Measurements from ENCODE around the gene FAM219B.
"Not testable (repeated sequence)": the region's sequence is repeated elsewhere in the genome, so short reads cannot be mapped to it uniquely, and the experiment has no call there.

The FAM219B gene

GRCh38 chr15:74902295-74903075 is 4.2 kb downstream of the FAM219B start:
- DNase-seq, result no peak

GRCh38 chr15:74901612-74902063 is 5.0 kb downstream of the FAM219B start:
- peak; percentile 71 for DNase-seq

GRCh38 chr15:74897300-74897701 is 9.3 kb downstream of the FAM219B start:
- no peak for DNase-seq

DNA sequence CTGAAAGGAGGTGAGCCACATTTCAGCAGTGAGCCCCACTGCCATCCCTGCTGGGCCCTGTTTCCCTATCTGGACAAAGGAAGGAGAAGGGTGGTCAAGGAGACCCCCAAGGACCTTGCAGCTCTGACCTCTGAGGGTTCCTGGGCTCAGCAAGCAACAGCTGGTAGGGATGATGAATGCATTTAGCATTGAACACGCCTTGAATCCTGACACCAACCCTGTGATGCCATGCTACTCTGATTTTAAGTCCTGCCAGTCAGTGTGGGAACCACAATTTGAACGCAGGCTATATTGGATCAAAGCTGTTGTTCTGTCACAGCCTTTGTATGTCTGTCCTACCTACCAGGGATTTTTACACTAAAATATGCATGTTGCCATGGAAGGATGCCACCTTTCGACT is 10.3 kb downstream of the FAM219B start:
- no peak for DNase-seq

DNA sequence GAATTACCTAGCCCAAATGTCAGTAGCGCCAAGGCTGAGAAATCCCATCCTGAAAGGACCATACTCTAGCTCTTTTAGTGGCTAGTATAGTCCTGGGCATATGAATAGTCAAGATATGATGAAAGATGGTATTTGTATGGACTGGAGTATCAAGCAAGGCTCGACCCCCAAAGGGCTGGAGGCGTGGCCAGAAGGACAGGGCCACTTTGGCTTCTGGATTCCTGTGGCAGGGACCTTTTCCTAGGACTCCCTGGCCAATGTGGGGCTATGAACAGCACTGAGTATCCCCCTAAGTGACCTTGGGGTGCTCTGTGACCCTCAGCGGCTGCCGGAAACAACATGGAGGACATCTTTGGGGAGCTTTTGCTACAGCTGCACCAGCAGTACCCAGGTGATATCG is 10.8 kb downstream of the FAM219B start:
- DNase-seq, result no peak

DNA sequence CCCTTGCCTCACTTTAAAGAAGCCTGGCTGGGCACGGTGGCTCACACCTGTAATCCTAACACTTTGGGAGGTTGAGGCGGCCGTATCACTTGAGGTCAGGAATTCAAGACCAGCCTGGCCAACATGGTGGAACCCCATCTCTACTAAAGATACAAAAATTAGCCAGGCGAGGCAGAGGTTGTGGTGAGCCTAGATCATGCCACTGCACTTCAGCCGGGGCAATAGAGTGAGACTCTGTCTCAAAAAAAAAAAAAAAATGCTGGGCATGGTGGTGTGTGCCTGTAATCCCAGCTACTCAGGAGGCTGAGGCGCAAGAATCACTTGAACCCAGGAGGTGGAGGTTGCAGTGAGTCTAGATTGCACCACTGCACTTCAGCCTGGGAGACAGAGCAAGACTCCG is 12.3 kb downstream of the FAM219B start:
- not testable (repeated sequence) for DNase-seq

GRCh38 chr15:74893627-74894026 is 13.0 kb downstream of the FAM219B start:
- DNase-seq, result peak; percentile 20

- DNase-seq, result no peak
These were observed 13.7 kb downstream of the FAM219B start for GRCh38 chr15:74892931-74893330.

- no peak for DNase-seq
These were observed 14.3 kb downstream of the FAM219B start for GRCh38 chr15:74892313-74892712.

GRCh38 chr15:74891469-74891868 is 15.2 kb downstream of the FAM219B start:
- DNase-seq, result no peak

- DNase-seq, result no peak
These were observed 16.0 kb downstream of the FAM219B start for GRCh38 chr15:74890665-74890960.

DNA sequence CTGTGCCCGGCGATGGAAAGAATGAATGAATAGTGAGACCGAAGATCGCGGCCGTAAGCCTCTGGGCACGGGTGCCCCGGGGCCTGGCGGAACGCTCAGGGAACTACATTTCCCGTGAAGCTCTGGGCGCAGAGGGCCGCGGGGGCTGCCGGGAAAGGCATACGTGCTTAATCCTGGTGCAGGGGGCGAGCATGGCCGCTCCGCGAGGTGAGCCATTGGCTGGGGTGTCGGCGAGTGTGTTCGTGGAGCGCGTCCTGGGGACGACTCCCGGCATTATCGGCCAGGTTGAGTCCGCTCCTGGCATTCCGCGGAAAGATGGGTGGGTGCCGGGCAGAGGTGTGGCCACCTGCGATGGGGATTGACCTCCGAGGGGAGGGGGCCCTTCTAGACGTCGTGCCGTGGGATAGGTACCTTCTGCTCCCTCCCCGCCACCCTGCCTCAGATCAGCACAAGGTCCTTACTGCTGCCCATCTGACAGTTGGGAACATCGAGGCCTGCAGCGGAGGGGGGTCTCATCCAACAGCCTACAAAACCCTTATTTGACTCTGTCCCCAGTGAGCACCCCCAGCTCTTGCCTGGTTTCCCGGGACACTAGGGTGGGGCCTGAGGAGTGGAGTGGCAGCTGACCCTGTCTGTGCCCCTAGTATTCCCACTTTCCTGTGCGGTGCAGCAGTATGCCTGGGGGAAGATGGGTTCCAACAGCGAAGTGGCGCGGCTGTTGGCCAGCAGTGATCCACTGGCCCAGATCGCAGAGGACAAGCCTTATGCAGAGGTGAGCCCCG is 16.6 kb downstream of the FAM219B start, which contains the start of gene MPI:
MPI (plus strand) TSS at position 160 of the 782 bp plus-strand sequence; CDS start at position 192, 32 bp downstream.
- peak; percentile 94 for DNase-seq

DNA sequence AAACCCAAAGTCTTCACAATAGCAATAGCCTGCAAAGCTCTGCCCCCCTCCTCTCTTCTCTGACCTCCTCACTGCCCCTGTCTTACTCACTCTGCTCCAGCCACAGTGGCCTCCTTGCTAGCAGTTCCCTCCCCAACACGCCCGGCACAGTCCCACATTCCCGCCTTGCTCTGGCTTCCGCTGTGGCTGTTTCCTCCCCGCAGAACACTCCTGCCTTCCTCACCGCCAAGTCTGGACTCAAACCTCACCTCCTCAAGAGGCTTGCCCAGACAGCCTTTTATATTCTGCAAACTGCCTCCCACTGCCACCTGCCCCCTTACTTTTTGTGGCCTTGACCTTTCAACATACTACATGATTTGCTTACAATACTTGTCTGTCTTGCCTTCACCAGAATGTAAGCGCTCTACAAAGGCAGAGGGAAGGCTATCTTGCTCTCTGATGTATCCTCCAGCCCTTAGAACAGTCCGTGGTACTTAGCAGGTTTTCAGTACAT is 17.2 kb downstream of the FAM219B start:
- DNase-seq, result peak; percentile 26

GRCh38 chr15:74888716-74889115 is 17.9 kb downstream of the FAM219B start:
- no peak for DNase-seq

DNA sequence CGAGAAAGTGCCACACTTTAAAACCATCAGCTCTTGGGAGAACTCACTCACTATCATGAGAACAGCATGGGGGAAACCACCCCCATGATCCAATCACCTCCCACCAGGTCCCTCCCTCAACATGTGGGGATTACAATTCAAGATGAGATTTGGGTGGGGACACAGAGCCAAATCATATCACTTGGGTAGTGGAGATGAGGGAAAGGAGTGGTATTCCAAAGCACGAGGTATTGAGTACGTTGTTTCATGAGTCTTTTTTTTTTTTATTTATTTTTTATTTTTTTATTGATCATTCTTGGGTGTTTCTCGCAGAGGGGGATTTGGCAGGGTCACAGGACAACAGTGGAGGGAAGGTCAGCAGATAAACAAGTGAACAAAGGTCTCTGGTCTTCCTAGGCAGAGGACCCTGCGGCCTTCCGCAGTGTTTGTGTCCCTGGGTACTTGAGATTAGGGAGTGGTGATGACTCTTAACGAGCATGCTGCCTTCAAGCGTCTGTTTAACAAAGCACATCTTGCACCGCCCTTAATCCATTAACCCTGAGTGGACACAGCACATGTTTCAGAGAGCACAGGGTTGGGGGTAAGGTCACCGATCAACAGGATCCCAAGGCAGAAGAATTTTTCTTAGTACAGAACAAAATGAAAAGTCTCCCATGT is 19.0 kb downstream of the FAM219B start:
- not testable (repeated sequence) for DNase-seq

GRCh38 chr15:74885461-74885860 is 21.2 kb downstream of the FAM219B start:
- no peak for DNase-seq

DNA sequence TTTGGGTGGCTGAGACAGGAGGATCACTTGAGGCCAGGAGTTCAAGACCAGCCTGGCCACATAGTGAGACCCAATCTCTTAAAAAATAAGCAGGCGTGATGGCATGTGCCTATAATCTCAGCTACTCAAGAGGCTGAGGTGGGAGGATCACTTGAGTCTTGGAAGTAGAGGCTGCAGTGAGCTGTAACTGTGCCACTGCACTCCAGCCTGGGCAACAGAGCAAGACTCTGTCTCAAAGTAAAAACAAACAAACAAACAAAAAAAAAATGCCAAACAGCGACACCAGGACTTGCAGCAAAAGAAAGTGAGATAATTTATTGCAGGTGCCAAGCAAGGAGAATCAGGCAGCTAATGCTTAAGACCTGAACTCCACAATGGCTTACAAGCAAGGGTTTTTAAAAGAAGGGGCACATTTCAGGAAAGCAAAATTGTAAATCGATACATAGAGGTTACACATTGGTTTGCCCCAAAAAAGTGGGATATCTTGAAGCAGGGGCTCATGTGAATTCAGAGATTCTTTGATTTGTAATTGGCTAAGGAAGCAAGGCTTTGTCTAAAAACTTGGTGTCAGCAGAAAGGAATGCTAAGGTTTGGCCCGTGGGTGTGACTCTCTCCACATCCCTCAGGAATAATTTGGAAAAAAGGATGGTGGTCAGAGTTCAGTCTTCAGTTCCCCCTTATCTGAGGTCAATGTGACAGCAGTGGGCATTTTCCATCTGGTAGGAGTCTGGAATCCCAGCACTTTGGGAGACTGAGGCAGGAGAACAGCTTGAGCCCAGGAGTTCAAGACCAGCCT is 22.0 kb downstream of the FAM219B start:
- DNase-seq, result no peak

DNA sequence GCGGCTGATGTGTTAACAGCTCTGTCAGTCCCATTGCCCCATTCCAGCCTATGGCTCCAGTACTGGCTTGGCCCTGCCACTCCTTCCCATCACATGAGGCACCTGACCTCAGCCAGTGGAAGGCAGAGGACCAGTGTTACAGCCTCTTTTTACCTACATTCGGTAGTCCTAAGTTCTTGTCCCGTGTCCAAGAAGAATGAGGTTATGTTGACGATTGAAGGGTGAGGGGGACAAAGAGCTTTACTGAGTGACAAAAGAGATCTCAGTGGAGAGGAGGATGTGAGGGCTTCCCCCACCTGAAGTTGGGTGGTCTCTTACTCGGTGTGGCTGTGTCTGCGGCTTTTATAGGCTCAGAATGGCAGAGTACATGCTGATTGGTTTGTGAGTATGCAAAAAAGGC is 24.1 kb downstream of the FAM219B start:
- no peak for DNase-seq

DNA sequence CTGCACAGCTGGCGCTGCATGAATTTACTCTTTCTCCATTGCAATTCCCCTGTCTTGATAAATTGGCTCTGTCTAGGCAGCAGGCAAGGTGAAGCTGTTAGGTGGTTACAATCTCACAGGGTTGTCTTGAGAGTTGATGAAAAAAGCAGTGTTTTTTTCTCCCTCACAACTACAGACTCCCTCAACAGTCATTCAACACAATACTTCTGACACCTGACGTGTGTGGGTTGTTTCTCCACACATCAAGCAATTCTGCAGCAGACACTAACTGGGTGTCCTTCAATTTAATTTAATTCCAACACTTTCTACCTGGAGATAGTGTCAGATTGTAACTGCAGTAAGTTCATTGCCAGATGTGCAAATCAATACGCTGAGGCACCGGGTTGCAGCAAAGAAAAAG is 28.4 kb downstream of the FAM219B start:
- DNase-seq, result no peak

DNA sequence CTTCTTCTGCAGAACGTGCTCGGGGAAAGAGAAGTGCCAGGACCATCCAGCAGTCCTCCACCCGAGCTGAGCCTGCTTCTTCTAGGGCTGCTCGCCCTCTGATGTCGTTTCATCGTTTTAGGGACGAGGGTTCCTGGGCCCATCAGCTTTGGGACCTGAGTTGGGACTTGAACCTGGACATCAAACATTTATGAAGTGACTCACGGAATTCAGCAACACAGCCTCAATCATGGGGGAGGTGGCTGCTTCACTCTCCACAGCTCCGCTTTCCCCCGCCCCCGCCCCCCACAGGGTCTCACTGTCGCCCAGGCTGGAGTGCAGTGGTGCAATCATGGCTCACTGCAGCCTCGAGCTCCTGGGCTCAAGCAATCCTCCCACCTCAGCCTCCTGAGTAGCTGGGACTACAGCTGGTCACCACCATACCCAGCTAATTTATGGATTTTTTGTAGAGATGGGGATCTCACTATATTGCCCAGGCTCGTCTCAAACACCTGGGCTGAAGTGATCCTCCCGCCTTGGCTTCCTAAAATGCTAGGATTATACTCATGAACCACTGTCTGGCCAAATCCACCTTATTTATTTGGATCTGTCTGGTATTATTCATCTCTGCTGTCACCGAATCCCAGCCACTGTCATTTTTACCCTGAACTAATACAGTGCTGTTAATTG is 32.8 kb downstream of the FAM219B start:
- peak; percentile 26 for DNase-seq

DNA sequence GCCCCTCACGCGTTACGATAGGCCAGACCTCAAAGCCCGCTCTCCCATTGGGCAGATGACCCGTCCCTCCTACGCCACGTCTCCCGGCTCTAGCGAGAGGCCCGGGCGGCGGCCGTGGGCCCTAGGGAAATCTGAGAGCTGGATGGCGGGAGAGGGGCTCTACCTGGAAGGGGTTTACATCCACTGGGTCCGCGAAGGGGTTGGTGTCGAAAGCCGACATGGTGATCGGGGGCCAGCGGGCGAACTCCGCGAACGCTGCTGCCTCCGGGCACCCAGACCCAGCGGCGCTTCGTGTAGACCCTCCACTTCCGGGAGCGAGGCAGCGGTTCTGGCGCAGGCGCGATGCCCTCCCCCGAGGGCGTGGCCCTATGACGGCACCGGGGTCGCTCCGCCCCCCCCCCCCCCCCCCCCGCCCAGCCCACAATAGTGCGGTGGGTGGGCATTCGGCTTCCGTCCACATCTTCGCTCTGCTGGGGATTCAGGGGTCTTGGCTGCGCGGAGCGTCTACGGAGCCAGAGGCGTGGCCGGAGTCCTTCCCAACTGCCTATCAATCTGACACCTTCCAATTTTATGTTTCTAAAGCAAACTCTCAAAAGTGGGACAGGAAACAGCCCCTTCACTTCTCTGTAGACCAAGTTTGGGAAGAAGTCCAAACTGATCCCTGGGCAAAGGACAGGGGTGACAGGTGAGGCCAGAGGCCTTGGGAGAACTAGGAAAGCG is 33.5 kb downstream of the FAM219B start, which contains the start of gene SCAMP2:
SCAMP2 (minus strand) TSS at position 330 of the 720 bp plus-strand sequence; CDS start at position 220, 110 bp downstream.
- peak; percentile 93 for DNase-seq

Measured in activated CD4-positive, alpha-beta T cell treated with anti-CD3 and anti-CD28 coated beads for 48 hours (primary cell).